Activated B cell treated with CpG ODN at 0.5 μM for 24 hours (primary cell): ENCODE results near the gene SCAF4. TPM values are rescaled to one million over a fixed set of nuclear protein-coding genes. Genes with fewer than 3 reads are reported as not detected.
"Not testable (repeated sequence)": the region's sequence is repeated elsewhere in the genome, so short reads cannot be mapped to it uniquely, and the experiment has no call there.

Source experiments
- ATAC-seq: fragments of 200-7000 bp; cut with Tn5 transposase; one replicate; pipeline ENCODE4 v1.10.0; 2021; ENCODE audit warnings: low read depth, mild to moderate bottlenecking, moderate library complexity
- CTCF ChIA-PET: fragments of 350-600 bp; sonication (Branson Sonifier 250); formaldehyde crosslinking; loops from one replicate; lab custom pipeline; 2021; ENCODE audit warnings: antibody characterized with exemption; lab: Charles Lee
- POLR2A ChIA-PET: fragments of 350-600 bp; sonication (Branson Sonifier 250); formaldehyde crosslinking; loops from one replicate; lab custom pipeline; 2021; ENCODE audit warnings: antibody characterized with exemption; lab: Charles Lee
- DNase-seq: peaks from one replicate; pipeline ENCODE4 v3.0.0; 2022
- H3K27ac Mint-ChIP-seq: one replicate; pipeline ENCODE4 v1.8.0; 2020; ENCODE audit warnings: mixed read lengths
- H3K27me3 Mint-ChIP-seq: one replicate; pipeline ENCODE4 v1.8.0; 2021; ENCODE audit warnings: mixed read lengths
- H3K36me3 Mint-ChIP-seq: one replicate; pipeline ENCODE4 v1.8.0; 2021; ENCODE audit warnings: low read depth, mixed read lengths
- H3K4me1 Mint-ChIP-seq: one replicate; pipeline ENCODE4 v1.8.0; 2021; ENCODE audit warnings: mixed read lengths
- H3K4me3 Mint-ChIP-seq: one replicate; pipeline ENCODE4 v1.8.0; 2020; ENCODE audit warnings: mild to moderate bottlenecking, mixed read lengths
- H3K9me3 Mint-ChIP-seq: one replicate; pipeline ENCODE4 v1.8.0; 2020; ENCODE audit warnings: mixed read lengths
- CTCF ChIP-seq: fragments of 200-600 bp; IDR thresholded peaks from one replicate; pipeline ENCODE4 v1.8.0; 2022; ENCODE audit warnings: antibody characterized with exemption, mild to moderate bottlenecking
- intact Hi-C: fragments of 100-400 bp; cut with micrococcal nuclease; formaldehyde crosslinking; loops from one replicate; pipeline ENCODE4 v1.15.1; 2024
- total RNA-seq: library from RNA; stranded (reverse); gene quantifications from 2 replicates; pipeline ENCODE4 v1.2.3, GENCODE V29; 2022

The SCAF4 gene
- total RNA-seq, 1 donor from 2014 or later: 80.5 TPM

GRCh38 chr21:31659286-31659535, 72.7 kb downstream of the SCAF4 start:
- Mint-ChIP-seq H3K4me3 (peak overlapping the region; percentile 99), H3K4me1 (peaks cover 61% of the 10 kb centered on the region), H3K9me3 (no peaks in the 10 kb centered on the region), H3K27me3 (no peaks in the 10 kb centered on the region), H3K36me3 (peaks cover 24% of the 10 kb centered on the region), H3K27ac (peak overlapping the region; percentile 96)
- intact Hi-C loops: loop anchor here (1.0 to 5.0 kb wide), 9 partner anchors 8 to 1983 kb away; partner anchors contain the start of genes CFAP298, CRYZL1, ITSN1 and MIS18A
- POLR2A ChIA-PET: no interaction called here
- ATAC-seq (peak; percentile 14), DNase-seq (no peak)
- CTCF ChIA-PET: no interaction called here
- no peak for TF ChIP-seq CTCF

- ChIA-PET CTCF (no interaction called here), POLR2A (no interaction called here)
- intact Hi-C loops: loop anchor here (2.0 to 5.0 kb wide), 3 partner anchors 99 to 1984 kb away; partner anchors contain the start of genes CRYZL1, ITSN1 and MIS18A
- no peak for DNase-seq
- peaks cover 16% of the 10 kb centered on the region for H3K36me3 Mint-ChIP-seq
- TF ChIP-seq CTCF: no peak
- H3K4me3 Mint-ChIP-seq: no peak overlapping the region
- no peaks in the 10 kb centered on the region for H3K9me3 Mint-ChIP-seq
- H3K27me3 Mint-ChIP-seq: no peaks in the 10 kb centered on the region
- no peak for ATAC-seq
- H3K27ac Mint-ChIP-seq: no peak overlapping the region
- H3K4me1 Mint-ChIP-seq: peaks cover 51% of the 10 kb centered on the region
Observed at GRCh38 chr21:31658053-31658452, 73.9 kb downstream of the SCAF4 start.

- H3K4me3 Mint-ChIP-seq: no peak overlapping the region
- H3K9me3 Mint-ChIP-seq: no peaks in the 10 kb centered on the region
- intact Hi-C loops: loop anchor here (5.0 kb wide), 1 partner anchor 1986 kb away; the partner anchor contains the start of genes CRYZL1 and ITSN1
- no peak overlapping the region for H3K27ac Mint-ChIP-seq
- peaks cover 35% of the 10 kb centered on the region for H3K4me1 Mint-ChIP-seq
- ATAC-seq (no peak), DNase-seq (no peak)
- H3K27me3 Mint-ChIP-seq: no peaks in the 10 kb centered on the region
- no peak for TF ChIP-seq CTCF
- POLR2A ChIA-PET: no interaction called here
- CTCF ChIA-PET: no interaction called here
- H3K36me3 Mint-ChIP-seq: peaks cover 11% of the 10 kb centered on the region
Observed at GRCh38 chr21:31656199-31657095, 75.5 kb downstream of the SCAF4 start.

- ATAC-seq, H3K27me3 Mint-ChIP-seq, POLR2A ChIA-PET, CTCF ChIA-PET, H3K36me3 Mint-ChIP-seq, H3K9me3 Mint-ChIP-seq, DNase-seq: not testable (repeated sequence)
- H3K4me1 Mint-ChIP-seq: peaks cover 23% of the 10 kb centered on the region
- H3K4me3 Mint-ChIP-seq: peak overlapping the region; percentile 81
- intact Hi-C loops: loop anchor here (5.0 kb wide), 1 partner anchor 1987 kb away; the partner anchor contains the start of genes CRYZL1 and ITSN1
- peak overlapping the region; percentile 62 for H3K27ac Mint-ChIP-seq
Observed at GRCh38 chr21:31654821-31655580, 76.9 kb downstream of the SCAF4 start.

- Mint-ChIP-seq H3K27ac (no peak overlapping the region), H3K36me3 (no peaks in the 10 kb centered on the region), H3K4me1 (peaks cover 21% of the 10 kb centered on the region), H3K9me3 (peaks cover 6% of the 10 kb centered on the region), H3K4me3 (no peak overlapping the region), H3K27me3 (no peaks in the 10 kb centered on the region)
- ATAC-seq (no peak), DNase-seq (no peak)
- no peak for TF ChIP-seq CTCF
- intact Hi-C loops: no loop called here
- ChIA-PET CTCF (no interaction called here), POLR2A (no interaction called here)
Observed at GRCh38 chr21:31654340-31654739, 77.6 kb downstream of the SCAF4 start.

GRCh38 chr21:31651491-31651890, 80.4 kb downstream of the SCAF4 start:
- DNase-seq, H3K4me3 Mint-ChIP-seq, CTCF ChIA-PET, H3K27me3 Mint-ChIP-seq, intact Hi-C loops, POLR2A ChIA-PET, ATAC-seq, H3K27ac Mint-ChIP-seq, H3K36me3 Mint-ChIP-seq, H3K9me3 Mint-ChIP-seq: not testable (repeated sequence)
- H3K4me1 Mint-ChIP-seq: peaks cover 23% of the 10 kb centered on the region
